Measurements from ENCODE around the gene MAGEA9B. TPM values are rescaled to one million over a fixed set of nuclear protein-coding genes. Genes with fewer than 3 reads are reported as not detected.

The MAGEA9B gene
- total RNA-seq, 2 donors from 2014 or later: not detected

DNA sequence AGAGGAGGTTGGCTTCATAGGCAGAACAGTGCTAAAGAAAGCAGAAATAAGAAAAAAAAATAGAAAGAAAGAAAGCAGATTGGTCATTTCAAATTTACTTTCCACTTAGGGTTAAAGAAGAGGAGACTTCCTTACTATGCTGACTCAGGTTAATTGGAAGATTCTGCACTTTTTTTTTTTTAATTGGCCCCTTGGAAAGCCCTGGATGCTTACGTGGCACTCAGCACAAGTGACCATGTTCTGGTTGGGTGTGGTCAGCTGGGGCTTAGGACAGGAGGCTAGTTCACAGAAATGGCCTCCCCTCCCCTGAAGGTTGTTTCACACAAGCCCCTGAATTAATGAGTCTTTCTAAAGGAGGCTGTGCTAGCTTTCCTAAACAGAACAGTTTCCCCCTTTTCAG is 14.5 kb downstream of the MAGEA9B start:
- peaks cover 23% of the 10 kb centered on the region for H3K9me3 Mint-ChIP-seq
- H3K36me3 Mint-ChIP-seq (ENCODE audit: low read depth): no peaks in the 10 kb centered on the region
- Histone ChIP-seq H3K9ac (ENCODE audit: extremely low read depth, low read length, poor library complexity, severe bottlenecking) (no peak overlapping the region), H3K4me1 (ENCODE audit: control insufficient read depth, insufficient read depth, low read length) (no peaks in the 10 kb centered on the region), H3K9me3 (ENCODE audit: control insufficient read depth, low read length) (no peaks in the 10 kb centered on the region), H3K36me3 (ENCODE audit: control insufficient read depth, insufficient read depth, low read length) (no peaks in the 10 kb centered on the region), H3K27me3 (ENCODE audit: control insufficient read depth, insufficient read depth, low read length, poor library complexity, severe bottlenecking) (no peaks in the 10 kb centered on the region), H3K4me3 (ENCODE audit: low read length) (no peak overlapping the region), H3K27ac (ENCODE audit: low read depth, low read length) (no peak overlapping the region)
- H3K4me1 Mint-ChIP-seq: peaks cover 11% of the 10 kb centered on the region
- 82% methylated on average over 1 of the region's 1 CpG; no CpG with 5 or more reads in 1 of the 2 experiments for WGBS, 2 experiments (ENCODE audit: insufficient coverage in 1 of 2, insufficient read length in 1 of 2)
- TF ChIP-seq, protein P1, sequence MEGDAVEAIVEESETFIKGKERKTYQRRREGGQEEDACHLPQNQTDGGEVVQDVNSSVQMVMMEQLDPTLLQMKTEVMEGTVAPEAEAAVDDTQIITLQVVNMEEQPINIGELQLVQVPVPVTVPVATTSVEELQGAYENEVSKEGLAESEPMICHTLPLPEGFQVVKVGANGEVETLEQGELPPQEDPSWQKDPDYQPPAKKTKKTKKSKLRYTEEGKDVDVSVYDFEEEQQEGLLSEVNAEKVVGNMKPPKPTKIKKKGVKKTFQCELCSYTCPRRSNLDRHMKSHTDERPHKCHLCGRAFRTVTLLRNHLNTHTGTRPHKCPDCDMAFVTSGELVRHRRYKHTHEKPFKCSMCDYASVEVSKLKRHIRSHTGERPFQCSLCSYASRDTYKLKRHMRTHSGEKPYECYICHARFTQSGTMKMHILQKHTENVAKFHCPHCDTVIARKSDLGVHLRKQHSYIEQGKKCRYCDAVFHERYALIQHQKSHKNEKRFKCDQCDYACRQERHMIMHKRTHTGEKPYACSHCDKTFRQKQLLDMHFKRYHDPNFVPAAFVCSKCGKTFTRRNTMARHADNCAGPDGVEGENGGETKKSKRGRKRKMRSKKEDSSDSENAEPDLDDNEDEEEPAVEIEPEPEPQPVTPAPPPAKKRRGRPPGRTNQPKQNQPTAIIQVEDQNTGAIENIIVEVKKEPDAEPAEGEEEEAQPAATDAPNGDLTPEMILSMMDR (conservative IDR thresholded peaks at IDR 0.05): no peak
- no peak overlapping the region for H3K27ac Mint-ChIP-seq
- no peak overlapping the region for H3K4me3 Mint-ChIP-seq
- DNase-seq: no peak
- H3K27me3 Mint-ChIP-seq (ENCODE audit: insufficient read depth): peaks cover 7% of the 10 kb centered on the region

DNA sequence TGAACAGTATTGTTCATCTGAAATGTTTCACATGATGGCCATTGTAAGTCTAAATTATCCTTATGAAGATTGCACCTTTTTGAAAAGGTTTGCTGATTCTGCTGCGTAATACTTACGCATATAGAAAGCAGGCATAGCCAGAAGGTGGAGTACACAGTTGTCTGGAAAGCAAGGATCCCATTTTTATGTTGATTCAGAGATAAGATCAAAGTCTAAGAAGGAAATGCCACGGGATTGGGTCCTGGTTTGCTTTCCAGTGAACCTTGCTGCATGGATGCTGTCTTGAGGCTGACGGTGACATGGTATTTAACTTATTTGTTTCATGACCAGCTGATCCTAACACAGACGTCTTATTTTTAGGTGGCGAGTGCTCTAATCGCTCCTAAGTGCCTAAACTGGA is 15.5 kb downstream of the MAGEA9B start:
- H3K36me3 ChIP-seq (ENCODE audit: control insufficient read depth, insufficient read depth, low read length): no peaks in the 10 kb centered on the region
- H3K9me3 ChIP-seq (ENCODE audit: control insufficient read depth, low read length): no peaks in the 10 kb centered on the region
- H3K9ac ChIP-seq (ENCODE audit: extremely low read depth, low read length, poor library complexity, severe bottlenecking): no peak overlapping the region
- H3K27ac ChIP-seq (ENCODE audit: low read depth, low read length): no peak overlapping the region
- TF ChIP-seq, protein P1 (conservative IDR thresholded peaks at IDR 0.05): no peak
- WGBS, 2 experiments (ENCODE audit: insufficient coverage in 1 of 2, insufficient read length in 1 of 2): 87 to 96% methylated on average over 6 to 7 of the region's 7 CpGs
- no peaks in the 10 kb centered on the region for H3K36me3 Mint-ChIP-seq (ENCODE audit: low read depth)
- H3K4me3 ChIP-seq (ENCODE audit: low read length): no peak overlapping the region
- no peak overlapping the region for H3K4me3 Mint-ChIP-seq
- H3K27me3 ChIP-seq (ENCODE audit: control insufficient read depth, insufficient read depth, low read length, poor library complexity, severe bottlenecking): no peaks in the 10 kb centered on the region
- H3K27me3 Mint-ChIP-seq (ENCODE audit: insufficient read depth): peaks cover 7% of the 10 kb centered on the region
- H3K4me1 Mint-ChIP-seq: peaks cover 11% of the 10 kb centered on the region
- no peaks in the 10 kb centered on the region for H3K4me1 ChIP-seq (ENCODE audit: control insufficient read depth, insufficient read depth, low read length)
- H3K27ac Mint-ChIP-seq: no peak overlapping the region
- DNase-seq: peak; percentile 5
- H3K9me3 Mint-ChIP-seq: peaks cover 32% of the 10 kb centered on the region

DNA sequence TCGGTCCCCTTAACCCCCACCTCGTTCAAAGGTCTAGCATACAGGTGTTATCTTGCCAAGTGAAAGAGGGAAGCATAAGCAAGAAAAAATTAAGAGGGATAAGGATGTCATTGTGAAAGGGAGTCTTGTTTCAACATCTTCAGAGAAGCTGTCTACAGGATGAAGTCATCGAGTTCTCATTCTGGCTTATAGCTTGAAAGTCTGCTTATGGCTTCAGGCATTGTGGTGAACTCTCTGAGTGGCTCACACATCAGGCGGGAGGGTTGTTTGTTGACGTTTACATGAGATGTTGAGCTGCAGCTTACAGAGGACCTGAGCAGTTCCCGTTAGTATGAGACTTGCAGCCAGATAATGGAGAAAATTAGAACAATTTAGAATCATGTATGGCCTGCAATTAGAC is 16.6 kb downstream of the MAGEA9B start:
- peaks cover 11% of the 10 kb centered on the region for H3K4me1 Mint-ChIP-seq
- H3K9me3 Mint-ChIP-seq: peaks cover 36% of the 10 kb centered on the region
- Histone ChIP-seq H3K9me3 (ENCODE audit: control insufficient read depth, low read length) (no peaks in the 10 kb centered on the region), H3K4me1 (ENCODE audit: control insufficient read depth, insufficient read depth, low read length) (no peaks in the 10 kb centered on the region), H3K36me3 (ENCODE audit: control insufficient read depth, insufficient read depth, low read length) (no peaks in the 10 kb centered on the region), H3K27me3 (ENCODE audit: control insufficient read depth, insufficient read depth, low read length, poor library complexity, severe bottlenecking) (no peaks in the 10 kb centered on the region), H3K9ac (ENCODE audit: extremely low read depth, low read length, poor library complexity, severe bottlenecking) (no peak overlapping the region), H3K27ac (ENCODE audit: low read depth, low read length) (no peak overlapping the region), H3K4me3 (ENCODE audit: low read length) (no peak overlapping the region)
- no peak overlapping the region for H3K27ac Mint-ChIP-seq
- H3K4me3 Mint-ChIP-seq: no peak overlapping the region
- peak; percentile 30 for DNase-seq
- 89 to 97% methylated on average over 4 to 6 of the region's 6 CpGs for WGBS, 2 experiments (ENCODE audit: insufficient coverage in 1 of 2, insufficient read length in 1 of 2)
- peaks cover 7% of the 10 kb centered on the region for H3K27me3 Mint-ChIP-seq (ENCODE audit: insufficient read depth)
- TF ChIP-seq, protein P1 (conservative IDR thresholded peaks at IDR 0.05): no peak
- H3K36me3 Mint-ChIP-seq (ENCODE audit: low read depth): no peaks in the 10 kb centered on the region

All from endodermal cell (in vitro differentiated cells).